Occipital lobe (tissue), 2 donors: ENCODE data around the gene INPP5J. TPM values are rescaled to one million over a fixed set of nuclear protein-coding genes. Genes with fewer than 3 reads are reported as not detected.
A peak's percentile ranks its signal among the peaks of the same experiment; 100 is the strongest.

Source experiments
- small RNA-seq: library from RNA; depleted of rRNA; stranded (forward); fragments of <200 nt; gene quantifications from one replicate; pipeline ENCODE3, GENCODE V24; 2014
- total RNA-seq: library from RNA; depleted of rRNA; stranded (reverse); fragments of >200 nt; gene quantifications from one replicate; pipeline ENCODE4 v1.2.3, GENCODE V29; 2014

Gene INPP5J
- total RNA-seq, 1 donor from 2014 or later, result 0.78 TPM

Small RNA genes within 50 kb of the gene (small RNA-seq; reads per million reads assigned to genes)
- 1.1 reads per million, percentile 75 among the genes with 10 or more reads in this experiment for gene MIR3928

Other genes with a start within 250 kb of the INPP5J start
- gene MORC2, start 154.2 kb upstream of the INPP5J start, total RNA-seq, result 20.7 TPM
- gene TUG1, start 153.7 kb upstream of the INPP5J start, total RNA-seq, result 85.2 TPM
- 9.8 TPM for gene SMTN, start 41.6 kb upstream of the INPP5J start, total RNA-seq
- 13.9 TPM for gene SELENOM, start 15.4 kb upstream of the INPP5J start, total RNA-seq
- gene PLA2G3, start 17.5 kb downstream of the INPP5J start, total RNA-seq, result not detected
- gene RNF185, start 37.2 kb downstream of the INPP5J start, total RNA-seq, result 29.2 TPM
- 16.7 TPM for gene LIMK2, start 89.3 kb downstream of the INPP5J start, total RNA-seq
- 23.2 TPM for gene PIK3IP1, start 169.5 kb downstream of the INPP5J start, total RNA-seq
- gene PATZ1, start 223.4 kb downstream of the INPP5J start, total RNA-seq, result 29.9 TPM